ENCODE data around the gene ZNF77.
"Not testable (repeated sequence)": the region's sequence is repeated elsewhere in the genome, so short reads cannot be mapped to it uniquely, and the experiment has no call there.

Gene ZNF77

GRCh38 chr19:2970201-2970835, 25.5 kb upstream of the ZNF77 start:
- DNase-seq (ENCODE audit: low read depth, low spot score): no peak

- DNase-seq (ENCODE audit: low read depth, low spot score): no peak
Observed at GRCh38 chr19:2969104-2969504, 24.3 kb upstream of the ZNF77 start.

- no peak for DNase-seq (ENCODE audit: low read depth, low spot score)
Observed at GRCh38 chr19:2967972-2968371, 23.2 kb upstream of the ZNF77 start.

- no peak for DNase-seq (ENCODE audit: low read depth, low spot score)
Observed at GRCh38 chr19:2964874-2965273, 20.1 kb upstream of the ZNF77 start.

GRCh38 chr19:2963631-2964030, 18.9 kb upstream of the ZNF77 start:
- DNase-seq (ENCODE audit: low read depth, low spot score): not testable (repeated sequence)

GRCh38 chr19:2963122-2963521, 18.4 kb upstream of the ZNF77 start:
- DNase-seq (ENCODE audit: low read depth, low spot score): no peak

GRCh38 chr19:2962018-2962670, 17.4 kb upstream of the ZNF77 start:
- DNase-seq (ENCODE audit: low read depth, low spot score): peak; percentile 61

GRCh38 chr19:2960120-2960519, 15.3 kb upstream of the ZNF77 start:
- no peak for DNase-seq (ENCODE audit: low read depth, low spot score)

GRCh38 chr19:2957160-2957559, 12.4 kb upstream of the ZNF77 start:
- no peak for DNase-seq (ENCODE audit: low read depth, low spot score)

GRCh38 chr19:2952953-2953481, 8.2 kb upstream of the ZNF77 start:
- no peak for DNase-seq (ENCODE audit: low read depth, low spot score)

GRCh38 chr19:2950286-2951124, 5.7 kb upstream of the ZNF77 start:
- DNase-seq (ENCODE audit: low read depth, low spot score): peak; percentile 97

- no peak for DNase-seq (ENCODE audit: low read depth, low spot score)
Observed at GRCh38 chr19:2949939-2950285, 5.1 kb upstream of the ZNF77 start.

GRCh38 chr19:2945575-2946184, 909 bp upstream of the ZNF77 start:
- DNase-seq (ENCODE audit: low read depth, low spot score): no peak

GRCh38 chr19:2944403-2944774, 382 bp downstream of the ZNF77 start:
- DNase-seq (ENCODE audit: low read depth, low spot score): no peak

GRCh38 chr19:2942928-2943640, 1.7 kb downstream of the ZNF77 start:
- DNase-seq (ENCODE audit: low read depth, low spot score): no peak

- not testable (repeated sequence) for DNase-seq (ENCODE audit: low read depth, low spot score)
Observed at GRCh38 chr19:2935863-2936262, 8.9 kb downstream of the ZNF77 start.

GRCh38 chr19:2933490-2933910, 11.3 kb downstream of the ZNF77 start:
- no peak for DNase-seq (ENCODE audit: low read depth, low spot score)

- no peak for DNase-seq (ENCODE audit: low read depth, low spot score)
Observed at GRCh38 chr19:2927032-2927430, 17.7 kb downstream of the ZNF77 start.

- DNase-seq (ENCODE audit: low read depth, low spot score): no peak
Observed at GRCh38 chr19:2926341-2927031, 18.3 kb downstream of the ZNF77 start.

- DNase-seq (ENCODE audit: low read depth, low spot score): no peak
Observed at GRCh38 chr19:2923510-2923909, 21.3 kb downstream of the ZNF77 start.

GRCh38 chr19:2922987-2923386, 21.8 kb downstream of the ZNF77 start:
- DNase-seq (ENCODE audit: low read depth, low spot score): no peak

Measured in iPS DF 19.7 (cell line).